T-helper 22 cell (primary cell): ENCODE results near the gene EPOP.
"Not testable (repeated sequence)": the region's sequence is repeated elsewhere in the genome, so short reads cannot be mapped to it uniquely, and the experiment has no call there.

Source experiments
- DNase-seq: peaks from one replicate; pipeline ENCODE4 v3.0.0-alpha.2; 2020; ENCODE audit warnings: low read depth

Gene EPOP

DNA sequence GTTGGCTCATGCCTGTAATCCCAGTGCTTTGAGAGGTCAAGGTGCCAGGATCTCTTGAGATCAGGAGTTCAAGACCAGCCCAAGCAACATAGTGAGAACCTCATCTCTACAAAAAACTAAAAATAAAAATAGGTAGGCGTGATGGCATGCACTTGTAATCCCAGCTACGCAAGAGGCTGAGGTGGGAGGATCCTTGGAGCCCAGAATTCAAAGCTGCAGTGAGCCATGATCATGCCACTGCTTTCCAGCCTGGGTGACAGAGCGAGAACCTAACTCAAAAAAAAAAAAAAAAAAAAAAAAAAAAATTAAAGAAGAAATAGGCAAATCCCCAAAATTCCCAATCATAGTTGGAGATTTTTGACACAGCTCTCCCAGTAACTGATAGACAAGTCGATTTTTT is 36.8 kb downstream of the EPOP start:
- DNase-seq: no peak

DNA sequence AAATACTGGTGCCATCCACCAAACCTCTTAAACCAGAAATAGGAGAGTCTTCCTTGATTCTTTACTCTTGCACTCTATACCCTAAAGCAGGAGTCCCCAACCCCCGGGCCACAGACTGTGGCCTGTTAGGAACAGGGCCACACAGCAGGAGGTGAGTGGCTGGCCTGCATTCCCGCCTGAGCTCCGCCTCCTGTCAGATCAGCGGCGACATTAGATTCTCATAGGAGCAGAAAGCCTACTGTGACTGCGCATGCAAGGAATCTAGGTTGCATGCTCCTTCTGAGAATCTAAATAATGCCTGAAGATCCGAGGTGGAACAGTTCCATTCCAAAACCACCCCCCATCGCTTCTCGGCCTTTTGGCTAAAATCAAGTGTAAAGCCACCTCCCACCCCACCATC is 38.7 kb downstream of the EPOP start:
- DNase-seq: no peak

DNA sequence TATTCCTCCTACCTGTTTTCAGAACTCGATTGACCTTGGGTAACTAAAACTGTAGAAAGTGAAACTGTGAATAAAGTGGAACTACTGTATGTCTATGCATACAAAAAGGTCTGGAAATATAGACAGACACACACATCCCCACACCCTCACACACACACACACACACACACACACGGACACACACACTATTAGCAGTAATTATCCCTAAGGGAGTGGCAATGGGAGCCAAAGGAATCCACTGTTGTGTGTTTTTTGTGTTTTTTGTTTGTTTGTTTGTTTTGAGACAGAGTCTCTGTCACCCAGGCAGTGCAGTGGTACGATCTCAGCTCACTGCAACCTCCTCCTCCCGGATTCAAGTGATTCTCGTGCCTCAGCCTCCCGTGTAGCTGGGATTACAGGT is 42.4 kb downstream of the EPOP start:
- DNase-seq: no peak

DNA sequence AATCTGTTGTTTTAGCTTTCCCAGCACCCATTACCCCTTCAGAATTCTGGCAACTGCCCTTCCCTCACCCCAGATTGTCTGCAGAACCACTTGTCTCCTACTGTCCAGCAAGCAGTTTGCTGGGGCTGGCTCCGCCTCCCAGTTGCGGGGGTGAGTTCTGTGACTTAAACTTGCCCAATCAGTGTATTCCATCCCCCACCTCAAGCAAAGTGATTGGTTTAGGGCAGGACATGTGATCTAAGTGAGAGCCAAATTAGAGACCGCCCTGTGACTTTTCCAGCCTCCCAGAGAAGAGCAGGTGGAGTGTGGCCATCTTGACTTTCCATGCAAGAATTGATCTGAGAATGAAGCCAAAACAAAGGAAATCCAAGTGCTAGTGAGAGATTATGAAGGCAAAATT is 46.3 kb downstream of the EPOP start:
- DNase-seq: no peak

DNA sequence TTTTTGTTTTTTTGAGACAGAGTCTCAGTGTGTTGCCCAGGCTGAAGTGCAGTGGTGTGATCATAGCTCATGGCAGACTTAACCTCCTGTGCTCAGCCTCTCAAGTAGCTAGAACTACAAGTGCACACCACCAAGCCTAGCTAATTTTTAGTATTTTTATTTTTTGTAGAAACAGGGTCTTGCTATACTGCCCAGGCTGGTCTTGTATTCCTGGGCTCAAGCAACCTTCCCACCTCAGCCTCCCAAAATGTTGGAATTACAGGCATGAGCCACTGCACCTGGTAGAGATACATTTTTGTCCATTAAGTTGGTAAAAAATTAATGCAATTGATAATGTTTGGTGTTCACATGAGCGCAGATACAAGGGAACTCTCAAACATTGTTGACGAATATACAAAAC is 46.8 kb downstream of the EPOP start:
- no peak for DNase-seq

DNA sequence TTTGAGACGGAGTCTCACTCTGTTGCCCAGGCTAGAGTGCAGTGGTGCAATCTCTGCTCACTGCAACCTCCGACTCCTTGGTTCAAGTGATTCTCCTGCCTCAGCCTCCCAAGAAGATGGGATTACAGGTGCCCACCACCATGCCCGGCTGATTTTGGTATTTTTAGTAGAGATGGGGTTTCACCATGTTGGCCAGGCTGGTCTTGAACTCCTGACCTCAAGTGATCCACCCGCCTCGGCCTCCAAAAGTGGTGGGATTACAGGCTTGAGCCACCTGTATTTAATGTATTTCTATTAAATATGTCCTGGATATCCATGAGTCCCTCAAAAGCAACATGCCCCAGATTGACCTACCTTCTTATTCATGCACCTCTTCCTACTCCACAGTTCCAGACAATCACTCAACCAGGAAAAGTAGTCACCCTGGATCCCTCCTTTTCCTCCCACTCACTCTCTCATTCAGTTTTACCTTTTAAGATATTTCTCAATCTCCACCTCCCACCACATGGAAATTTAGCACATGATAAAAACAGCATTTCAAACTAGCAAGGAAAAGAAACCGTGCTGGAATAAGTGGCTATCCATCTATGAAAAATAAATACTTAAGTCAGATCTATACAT is 48.0 kb downstream of the EPOP start:
- not testable (repeated sequence) for DNase-seq

DNA sequence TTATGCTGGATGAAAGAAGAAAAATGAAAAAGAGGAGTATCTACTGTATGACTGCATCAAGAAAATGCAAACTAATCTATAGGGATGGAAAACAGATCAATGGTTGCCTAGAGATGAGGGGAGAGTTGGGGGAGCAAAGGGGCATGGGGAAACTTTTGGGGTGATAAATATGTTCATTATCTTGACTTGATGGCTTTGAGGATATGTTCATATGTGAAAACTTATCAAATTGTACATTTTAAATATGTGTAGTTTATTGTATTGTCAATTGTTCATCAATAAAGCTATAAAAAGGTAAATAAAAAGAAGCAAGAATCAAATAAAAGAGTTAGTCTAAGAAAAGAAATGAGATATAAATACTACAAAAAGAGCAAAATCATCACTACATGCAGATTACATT is 49.3 kb downstream of the EPOP start:
- no peak for DNase-seq

DNA sequence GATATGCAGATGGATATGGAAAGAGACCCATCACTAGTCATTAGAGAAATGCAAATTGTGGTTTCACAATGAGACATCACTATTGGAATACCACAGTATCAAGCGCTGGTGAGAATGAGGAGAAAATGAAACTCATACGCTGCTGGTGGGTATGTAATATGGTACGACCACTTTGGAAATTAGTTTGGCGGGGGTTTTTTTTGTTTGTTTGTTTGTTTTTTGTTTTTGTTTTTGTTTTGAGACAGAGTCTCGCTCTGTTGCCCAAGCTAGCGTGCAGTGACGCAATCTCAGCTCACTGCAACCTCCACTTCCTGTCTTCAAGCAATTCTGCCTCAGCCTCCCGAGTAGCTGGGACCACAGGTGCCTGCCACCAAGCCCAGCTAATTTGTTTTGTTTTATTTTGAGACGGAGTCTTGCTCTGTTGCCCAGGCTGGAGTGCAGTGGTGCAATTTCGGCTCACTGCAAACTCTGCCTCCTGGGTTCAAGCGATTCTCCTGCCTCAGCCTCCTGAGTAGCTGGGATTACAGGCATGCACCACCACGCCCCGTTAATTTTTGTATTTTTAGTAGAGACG is 49.9 kb downstream of the EPOP start:
- DNase-seq: not testable (repeated sequence)
